KMS-11 (cell line): ENCODE measurements around the gene SCAI.

Experiments used
- H2AFZ ChIP-seq: fragments of 200-600 bp; sonication (generic); 2 replicates; pipeline ENCODE4 v1.6.1; 2016; ENCODE audit warnings: antibody characterized with exemption, mixed run types, low read depth
- H3K27ac ChIP-seq: fragments of 200-600 bp; sonication (generic); 2 replicates; pipeline ENCODE4 v1.6.1; 2016; ENCODE audit warnings: mild to moderate bottlenecking, mixed run types
- H3K27me3 ChIP-seq: fragments of 200-600 bp; sonication (generic); 2 replicates; pipeline ENCODE4 v1.6.1; 2017; ENCODE audit warnings: mild to moderate bottlenecking, low read depth, mixed run types, moderate library complexity; ENCODE audit not compliant: insufficient read depth
- H3K36me3 ChIP-seq: fragments of 200-600 bp; sonication (generic); 2 replicates; pipeline ENCODE4 v1.6.1; 2017; ENCODE audit warnings: mild to moderate bottlenecking, mixed run types; ENCODE audit not compliant: insufficient read depth
- H3K4me1 ChIP-seq: fragments of 200-600 bp; sonication (generic); 2 replicates; pipeline ENCODE4 v1.6.1; 2016; ENCODE audit warnings: mild to moderate bottlenecking, low read depth, mixed run types; ENCODE audit not compliant: poor library complexity, severe bottlenecking
- H3K4me2 ChIP-seq: fragments of 200-600 bp; sonication (generic); 2 replicates; pipeline ENCODE4 v1.7.0; 2016; ENCODE audit warnings: mild to moderate bottlenecking, mixed run types
- H3K4me3 ChIP-seq: fragments of 200-600 bp; sonication (generic); IDR thresholded peaks from 2 replicates; pipeline ENCODE4 v1.6.1; 2017; ENCODE audit warnings: low read depth, low read length, mixed read lengths; ENCODE audit not compliant: insufficient read depth
- H3K79me2 ChIP-seq: fragments of 200-600 bp; sonication (generic); 2 replicates; pipeline ENCODE4 v1.6.1; 2016; ENCODE audit warnings: low read depth, mixed run types; ENCODE audit not compliant: insufficient read depth
- H3K9ac ChIP-seq: fragments of 200-600 bp; sonication (generic); 2 replicates; pipeline ENCODE4 v1.6.1; 2016; ENCODE audit warnings: mild to moderate bottlenecking, mixed run types
- H4K20me1 ChIP-seq: fragments of 200-600 bp; sonication (generic); 2 replicates; pipeline ENCODE4 v1.6.1; 2016; ENCODE audit warnings: mild to moderate bottlenecking, mixed run types; ENCODE audit not compliant: insufficient read depth
- CTCF ChIP-seq: fragments of 200-600 bp; sonication (generic); conservative IDR thresholded peaks from 2 replicates; pipeline ENCODE4 v1.6.1; 2017; ENCODE audit warnings: low read depth, mild to moderate bottlenecking, antibody characterized with exemption, low read length, moderate library complexity, mixed read lengths

Gene SCAI

GRCh38 chr9:125003332-125003731 lies 140.0 kb downstream of the SCAI start:
- Histone ChIP-seq H2AFZ (no peak overlapping the region), H3K4me3 (no peak overlapping the region), H3K9ac (no peak overlapping the region), H3K4me1 (no peaks in the 10 kb centered on the region), H3K27me3 (no peaks in the 10 kb centered on the region), H3K4me2 (no peak overlapping the region), H3K36me3 (no peaks in the 10 kb centered on the region), H3K79me2 (no peaks in the 10 kb centered on the region), H3K27ac (no peak overlapping the region), H4K20me1 (no peaks in the 10 kb centered on the region)
- no peak for TF ChIP-seq CTCF

- Histone ChIP-seq H3K27ac (no peak overlapping the region), H2AFZ (no peak overlapping the region), H3K4me1 (no peaks in the 10 kb centered on the region), H4K20me1 (no peaks in the 10 kb centered on the region), H3K27me3 (no peaks in the 10 kb centered on the region), H3K79me2 (no peaks in the 10 kb centered on the region), H3K9ac (no peak overlapping the region), H3K4me2 (no peak overlapping the region), H3K4me3 (no peak overlapping the region), H3K36me3 (no peaks in the 10 kb centered on the region)
- no peak for TF ChIP-seq CTCF
Observed at GRCh38 chr9:124983698-124984097, 159.6 kb downstream of the SCAI start.

- Histone ChIP-seq H3K4me1 (no peaks in the 10 kb centered on the region), H3K4me3 (no peak overlapping the region), H4K20me1 (no peaks in the 10 kb centered on the region), H3K79me2 (no peaks in the 10 kb centered on the region), H3K9ac (no peak overlapping the region), H3K36me3 (no peaks in the 10 kb centered on the region), H2AFZ (no peak overlapping the region), H3K27me3 (no peaks in the 10 kb centered on the region), H3K4me2 (no peak overlapping the region), H3K27ac (no peak overlapping the region)
- TF ChIP-seq CTCF, result no peak
Observed at GRCh38 chr9:124980431-124980830, 162.9 kb downstream of the SCAI start.

- TF ChIP-seq CTCF, result no peak
- H3K27me3 ChIP-seq, result no peaks in the 10 kb centered on the region
- H3K4me3 ChIP-seq, result no peak overlapping the region
- no peak overlapping the region for H3K4me2 ChIP-seq
- no peaks in the 10 kb centered on the region for H4K20me1 ChIP-seq
- H2AFZ ChIP-seq, result no peak overlapping the region
- H3K9ac ChIP-seq, result no peak overlapping the region
- no peak overlapping the region for H3K27ac ChIP-seq
- no peaks in the 10 kb centered on the region for H3K79me2 ChIP-seq
- no peaks in the 10 kb centered on the region for H3K4me1 ChIP-seq
- H3K36me3 ChIP-seq, result no peaks in the 10 kb centered on the region
Observed at GRCh38 chr9:124975131-124975530, 168.2 kb downstream of the SCAI start.

- Histone ChIP-seq H3K4me1 (no peaks in the 10 kb centered on the region), H3K9ac (no peak overlapping the region), H3K27ac (no peak overlapping the region), H3K4me3 (no peak overlapping the region), H4K20me1 (no peaks in the 10 kb centered on the region), H2AFZ (no peak overlapping the region), H3K27me3 (no peaks in the 10 kb centered on the region), H3K36me3 (no peaks in the 10 kb centered on the region), H3K4me2 (no peak overlapping the region), H3K79me2 (no peaks in the 10 kb centered on the region)
- TF ChIP-seq CTCF, result no peak
Observed at GRCh38 chr9:124973807-124974206, 169.5 kb downstream of the SCAI start.
